ENCODE results near the gene PAM.

The PAM gene

DNA sequence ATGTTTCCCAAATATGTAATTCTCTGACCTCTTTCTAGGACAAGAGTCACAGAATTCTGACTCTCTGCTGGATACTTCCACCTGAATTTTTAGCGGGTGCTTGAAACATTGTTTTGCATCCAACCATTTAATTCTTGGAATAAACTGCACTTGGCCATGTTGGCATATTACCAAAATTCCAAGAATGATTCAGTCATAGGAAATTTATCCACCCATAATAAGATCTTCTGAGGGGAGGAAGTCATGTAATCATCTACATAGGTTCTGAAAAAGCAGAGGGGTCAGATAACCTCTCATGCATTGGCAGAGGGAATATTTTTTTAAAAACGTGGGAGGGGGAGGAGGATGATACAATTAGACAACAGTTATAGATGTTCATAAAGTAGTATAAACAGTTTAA lies 156.9 kb downstream of the PAM start:
- Histone ChIP-seq H3K9ac (ENCODE audit: insufficient read length, low read depth) (no peak overlapping the region), H3K4me3 (ENCODE audit: insufficient read length, low read depth) (no peak overlapping the region), H3K9me3 (ENCODE audit: insufficient read depth, low read length) (no peaks in the 10 kb centered on the region), H3K4me1 (ENCODE audit: insufficient read depth, insufficient read length) (no peaks in the 10 kb centered on the region), H3K27me3 (ENCODE audit: insufficient read depth, insufficient read length) (no peaks in the 10 kb centered on the region), H3K36me3 (ENCODE audit: insufficient read depth, insufficient read length, low read length) (no peaks in the 10 kb centered on the region)
- TF ChIP-seq YY1 (IDR thresholded peaks at IDR 0.05; ENCODE audit: insufficient read depth, insufficient read length) (no peak), SUZ12 (IDR thresholded peaks at IDR 0.05; ENCODE audit: extremely low read depth, insufficient read depth, insufficient read length) (no peak), ZNF274 (IDR thresholded peaks at IDR 0.05; ENCODE audit: low read depth, low read length) (no peak)
- no peak for DNase-seq (ENCODE audit: low read depth, low spot score)

DNA sequence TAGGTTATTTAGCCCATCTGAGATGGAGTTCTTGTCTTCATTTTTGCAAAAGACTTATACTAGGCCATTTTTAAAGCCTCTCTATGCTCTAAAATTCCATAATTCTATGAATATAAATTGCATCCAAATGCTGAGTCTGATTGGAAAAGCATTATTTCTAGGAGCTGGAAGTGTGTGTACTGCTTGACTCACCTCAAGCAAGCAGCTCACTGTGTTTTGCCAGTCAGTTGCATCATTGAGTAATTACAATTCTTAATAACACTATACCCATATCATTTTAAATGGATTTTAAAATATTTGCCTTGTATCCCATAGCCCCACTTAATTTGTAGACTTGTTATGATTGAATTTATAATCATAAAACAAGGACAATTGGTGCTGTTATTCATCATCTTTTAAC lies 161.0 kb downstream of the PAM start:
- no peak for DNase-seq (ENCODE audit: low read depth, low spot score)
- H3K27me3 ChIP-seq (ENCODE audit: insufficient read depth, insufficient read length): no peaks in the 10 kb centered on the region

GRCh38 chr5:102918986-102919610 lies 164.0 kb downstream of the PAM start:
- Histone ChIP-seq H3K9me3 (ENCODE audit: insufficient read depth, low read length) (no peaks in the 10 kb centered on the region), H3K9ac (ENCODE audit: insufficient read length, low read depth) (no peak overlapping the region), H3K27me3 (ENCODE audit: insufficient read depth, insufficient read length) (no peaks in the 10 kb centered on the region), H3K36me3 (ENCODE audit: insufficient read depth, insufficient read length, low read length) (no peaks in the 10 kb centered on the region), H3K4me1 (ENCODE audit: insufficient read depth, insufficient read length) (no peaks in the 10 kb centered on the region), H3K4me3 (ENCODE audit: insufficient read length, low read depth) (no peak overlapping the region)
- TF ChIP-seq SUZ12 (IDR thresholded peaks at IDR 0.05; ENCODE audit: extremely low read depth, insufficient read depth, insufficient read length) (no peak), YY1 (IDR thresholded peaks at IDR 0.05; ENCODE audit: insufficient read depth, insufficient read length) (no peak), ZNF274 (IDR thresholded peaks at IDR 0.05; ENCODE audit: low read depth, low read length) (no peak)
- no peak for DNase-seq (ENCODE audit: low read depth, low spot score)

More for the DNA sequence above, 161.0 kb downstream of the PAM start:
- no peak for TF ChIP-seq YY1 (IDR thresholded peaks at IDR 0.05; ENCODE audit: insufficient read depth, insufficient read length)
- TF ChIP-seq ZNF274 (IDR thresholded peaks at IDR 0.05; ENCODE audit: low read depth, low read length): no peak
- TF ChIP-seq SUZ12 (IDR thresholded peaks at IDR 0.05; ENCODE audit: extremely low read depth, insufficient read depth, insufficient read length): no peak
- Histone ChIP-seq H3K9ac (ENCODE audit: insufficient read length, low read depth) (no peak overlapping the region), H3K4me3 (ENCODE audit: insufficient read length, low read depth) (no peak overlapping the region), H3K9me3 (ENCODE audit: insufficient read depth, low read length) (no peaks in the 10 kb centered on the region), H3K36me3 (ENCODE audit: insufficient read depth, insufficient read length, low read length) (no peaks in the 10 kb centered on the region), H3K4me1 (ENCODE audit: insufficient read depth, insufficient read length) (no peaks in the 10 kb centered on the region)

DNA sequence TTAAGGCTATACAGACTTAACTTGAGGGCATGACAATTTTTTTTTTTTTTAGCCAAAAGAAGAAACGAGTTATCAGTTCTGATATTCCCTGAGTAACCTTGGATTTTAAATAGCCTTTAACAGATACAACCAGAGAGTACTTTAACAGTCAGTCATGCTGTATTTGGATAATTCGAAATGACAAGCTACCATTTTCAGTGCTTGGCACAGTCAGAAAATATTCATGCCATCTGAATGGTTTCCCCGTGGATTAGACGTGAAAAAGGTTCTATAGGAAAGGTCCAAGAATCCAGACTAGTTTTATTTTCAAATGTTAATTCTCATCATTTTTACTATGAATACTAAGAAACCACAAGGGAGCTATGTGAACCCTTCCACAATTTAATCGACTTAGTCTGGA lies 165.7 kb downstream of the PAM start:
- Histone ChIP-seq H3K9me3 (ENCODE audit: insufficient read depth, low read length) (no peaks in the 10 kb centered on the region), H3K4me1 (ENCODE audit: insufficient read depth, insufficient read length) (no peaks in the 10 kb centered on the region), H3K27me3 (ENCODE audit: insufficient read depth, insufficient read length) (no peaks in the 10 kb centered on the region), H3K9ac (ENCODE audit: insufficient read length, low read depth) (no peak overlapping the region), H3K36me3 (ENCODE audit: insufficient read depth, insufficient read length, low read length) (no peaks in the 10 kb centered on the region), H3K4me3 (ENCODE audit: insufficient read length, low read depth) (no peak overlapping the region)
- DNase-seq (ENCODE audit: low read depth, low spot score): no peak
- TF ChIP-seq YY1 (IDR thresholded peaks at IDR 0.05; ENCODE audit: insufficient read depth, insufficient read length): no peak
- no peak for TF ChIP-seq SUZ12 (IDR thresholded peaks at IDR 0.05; ENCODE audit: extremely low read depth, insufficient read depth, insufficient read length)
- TF ChIP-seq ZNF274 (IDR thresholded peaks at IDR 0.05; ENCODE audit: low read depth, low read length): no peak

DNA sequence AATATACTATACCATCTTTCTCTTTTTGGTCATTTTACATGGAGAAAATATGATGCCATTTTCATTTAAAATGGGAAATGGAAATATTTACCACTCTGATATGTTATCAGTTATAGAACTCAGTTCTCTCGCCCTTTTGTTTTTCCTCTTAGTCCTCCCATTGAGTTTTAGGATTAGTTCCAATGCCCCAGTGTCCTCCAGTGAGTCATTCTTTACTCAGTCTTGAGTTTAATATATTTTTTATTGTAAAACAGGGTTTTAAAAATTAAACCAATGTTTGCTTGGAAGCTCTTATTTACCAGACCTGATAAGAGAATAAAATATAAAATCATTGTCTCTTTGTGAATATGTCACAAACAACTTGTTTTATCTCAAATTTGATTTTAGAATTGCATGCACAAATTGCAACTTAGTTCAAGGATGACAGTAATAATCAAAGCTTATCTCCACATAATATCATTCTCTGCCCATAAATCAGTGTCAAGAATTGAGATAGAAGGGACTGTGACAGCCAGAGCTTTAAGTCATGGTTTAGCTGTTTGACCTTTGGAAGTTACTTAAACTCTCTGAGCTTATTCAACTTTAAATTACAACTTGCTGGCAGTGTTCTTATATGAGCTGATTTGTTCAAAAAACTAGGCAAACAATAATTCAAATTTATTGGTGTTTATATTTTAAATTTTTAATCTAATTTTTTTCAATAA lies 166.4 kb downstream of the PAM start:
- Histone ChIP-seq H3K9ac (ENCODE audit: insufficient read length, low read depth) (no peak overlapping the region), H3K27me3 (ENCODE audit: insufficient read depth, insufficient read length) (no peaks in the 10 kb centered on the region), H3K4me3 (ENCODE audit: insufficient read length, low read depth) (no peak overlapping the region), H3K9me3 (ENCODE audit: insufficient read depth, low read length) (no peaks in the 10 kb centered on the region), H3K36me3 (ENCODE audit: insufficient read depth, insufficient read length, low read length) (no peaks in the 10 kb centered on the region), H3K4me1 (ENCODE audit: insufficient read depth, insufficient read length) (no peaks in the 10 kb centered on the region)
- no peak for TF ChIP-seq SUZ12 (IDR thresholded peaks at IDR 0.05; ENCODE audit: extremely low read depth, insufficient read depth, insufficient read length)
- TF ChIP-seq ZNF274 (IDR thresholded peaks at IDR 0.05; ENCODE audit: low read depth, low read length): no peak
- TF ChIP-seq YY1 (IDR thresholded peaks at IDR 0.05; ENCODE audit: insufficient read depth, insufficient read length): no peak
- DNase-seq (ENCODE audit: low read depth, low spot score): no peak

GRCh38 chr5:102922111-102922720 lies 167.1 kb downstream of the PAM start:
- Histone ChIP-seq H3K9me3 (ENCODE audit: insufficient read depth, low read length) (no peaks in the 10 kb centered on the region), H3K4me3 (ENCODE audit: insufficient read length, low read depth) (no peak overlapping the region), H3K9ac (ENCODE audit: insufficient read length, low read depth) (no peak overlapping the region), H3K4me1 (ENCODE audit: insufficient read depth, insufficient read length) (no peaks in the 10 kb centered on the region), H3K36me3 (ENCODE audit: insufficient read depth, insufficient read length, low read length) (peaks cover 4% of the 10 kb centered on the region), H3K27me3 (ENCODE audit: insufficient read depth, insufficient read length) (no peaks in the 10 kb centered on the region)
- DNase-seq (ENCODE audit: low read depth, low spot score): no peak
- no peak for TF ChIP-seq ZNF274 (IDR thresholded peaks at IDR 0.05; ENCODE audit: low read depth, low read length)
- TF ChIP-seq YY1 (IDR thresholded peaks at IDR 0.05; ENCODE audit: insufficient read depth, insufficient read length): no peak
- no peak for TF ChIP-seq SUZ12 (IDR thresholded peaks at IDR 0.05; ENCODE audit: extremely low read depth, insufficient read depth, insufficient read length)

DNA sequence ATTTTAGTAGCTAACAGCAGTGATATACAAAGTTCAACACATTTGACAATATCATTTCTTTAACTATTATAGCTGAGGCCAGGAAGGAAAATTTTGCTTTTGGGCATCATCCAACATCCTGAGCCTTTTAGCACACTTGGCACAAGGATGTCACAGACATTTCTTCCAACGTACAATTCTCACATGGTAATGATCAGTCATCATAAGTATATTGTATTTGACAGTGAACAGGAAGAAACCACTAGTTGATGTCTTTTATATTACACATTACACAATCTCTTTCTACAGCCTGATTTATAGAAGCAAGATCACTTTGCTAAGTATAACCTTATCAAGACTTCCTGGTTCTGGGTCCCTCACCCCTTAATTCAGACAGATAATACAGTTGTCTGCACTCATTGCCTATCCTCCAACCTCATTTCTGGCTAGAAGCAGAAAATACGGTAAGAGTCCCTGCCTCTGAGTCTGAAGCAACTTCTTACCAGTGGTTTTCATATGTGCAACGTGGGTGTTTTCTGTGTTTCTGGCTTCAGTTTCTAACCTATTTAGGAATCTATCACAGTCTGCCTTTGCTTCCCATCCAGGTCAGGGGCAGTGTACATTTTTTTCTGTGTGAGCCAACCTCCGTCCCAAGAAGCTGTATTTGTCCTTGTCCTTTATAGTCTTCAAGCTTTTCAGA lies 167.8 kb downstream of the PAM start:
- TF ChIP-seq YY1 (IDR thresholded peaks at IDR 0.05; ENCODE audit: insufficient read depth, insufficient read length) (no peak), ZNF274 (IDR thresholded peaks at IDR 0.05; ENCODE audit: low read depth, low read length) (no peak), SUZ12 (IDR thresholded peaks at IDR 0.05; ENCODE audit: extremely low read depth, insufficient read depth, insufficient read length) (no peak)
- H3K9me3 ChIP-seq (ENCODE audit: insufficient read depth, low read length): no peaks in the 10 kb centered on the region
- no peaks in the 10 kb centered on the region for H3K4me1 ChIP-seq (ENCODE audit: insufficient read depth, insufficient read length)
- no peak overlapping the region for H3K4me3 ChIP-seq (ENCODE audit: insufficient read length, low read depth)
- DNase-seq (ENCODE audit: low read depth, low spot score): no peak
- no peak overlapping the region for H3K9ac ChIP-seq (ENCODE audit: insufficient read length, low read depth)
- H3K27me3 ChIP-seq (ENCODE audit: insufficient read depth, insufficient read length): no peaks in the 10 kb centered on the region
- H3K36me3 ChIP-seq (ENCODE audit: insufficient read depth, insufficient read length, low read length): peaks cover 4% of the 10 kb centered on the region
